H9 (cell line): Measurements from ENCODE around the gene LIN9. TPM values are rescaled to one million over a fixed set of nuclear protein-coding genes. Genes with fewer than 3 reads are reported as not detected.
A peak's percentile ranks its signal among the peaks of the same experiment; 100 is the strongest.

Experiments used
- DNase-seq: peaks from one replicate; pipeline ENCODE4 v3.0.0-alpha.2; 2017
- H2AFZ ChIP-seq: one replicate; pipeline ENCODE4 v1.6.1; 2013; ENCODE audit warnings: mild to moderate bottlenecking, low read length, control low read depth, moderate library complexity
- H2AK5ac ChIP-seq: 2 replicates; pipeline ENCODE4 v1.6.1; 2013; ENCODE audit warnings: low read length, control low read depth, mixed read lengths; ENCODE audit not compliant: insufficient read length
- H2BK120ac ChIP-seq: one replicate; pipeline ENCODE4 v1.6.1; 2013; ENCODE audit warnings: low read depth, mild to moderate bottlenecking, low read length, control low read depth, inconsistent platforms; ENCODE audit not compliant: poor library complexity, severe bottlenecking
- H2BK12ac ChIP-seq: 2 replicates; pipeline ENCODE4 v1.6.1; 2013; ENCODE audit warnings: low read length, control low read depth, mixed read lengths, low read depth; ENCODE audit not compliant: insufficient read length
- H2BK15ac ChIP-seq: 2 replicates; pipeline ENCODE4 v1.6.1; 2013; ENCODE audit warnings: low read depth, low read length, control low read depth
- H2BK20ac ChIP-seq: one replicate; pipeline ENCODE4 v1.6.1; 2013; ENCODE audit warnings: low read depth, mild to moderate bottlenecking, low read length, control low read depth, inconsistent platforms; ENCODE audit not compliant: poor library complexity, severe bottlenecking
- H2BK5ac ChIP-seq: 2 replicates; pipeline ENCODE4 v1.6.1; 2013; ENCODE audit warnings: low read length, control low read depth, mixed read lengths; ENCODE audit not compliant: insufficient read length
- H3K14ac ChIP-seq: 2 replicates; pipeline ENCODE4 v1.6.1; 2013; ENCODE audit warnings: low read length, control low read depth; ENCODE audit not compliant: insufficient read depth
- H3K18ac ChIP-seq: 2 replicates; pipeline ENCODE4 v1.6.1; 2013; ENCODE audit warnings: low read depth, mild to moderate bottlenecking, mixed read lengths, low read length, control low read depth; ENCODE audit not compliant: insufficient read length
- H3K23ac ChIP-seq: 2 replicates; pipeline ENCODE4 v1.6.1; 2013; ENCODE audit warnings: low read length, control low read depth, mixed read lengths, low read depth; ENCODE audit not compliant: insufficient read length
- H3K23me2 ChIP-seq: 2 replicates; pipeline ENCODE4 v1.6.1; 2013; ENCODE audit warnings: low read depth, mild to moderate bottlenecking, mixed read lengths, low read length, control low read depth; ENCODE audit not compliant: insufficient read length, poor library complexity, severe bottlenecking
- H3K27ac ChIP-seq: 2 replicates; pipeline ENCODE4 v1.5.1; 2013; ENCODE audit warnings: low read length, control low read depth, mixed read lengths, low read depth; ENCODE audit not compliant: insufficient read length
- H3K27me3 ChIP-seq: 2 replicates; pipeline ENCODE4 v1.6.1; 2013; ENCODE audit warnings: low read length, control low read depth, inconsistent platforms; ENCODE audit not compliant: insufficient read depth
- H3K4ac ChIP-seq: 2 replicates; pipeline ENCODE4 v1.6.1; 2013; ENCODE audit warnings: low read depth, mild to moderate bottlenecking, control low read depth, inconsistent platforms, low read length, moderate library complexity
- H3K4me1 ChIP-seq: 2 replicates; pipeline ENCODE4 v1.6.1; 2013; ENCODE audit warnings: low read length, control low read depth, inconsistent platforms; ENCODE audit not compliant: insufficient read depth
- H3K4me2 ChIP-seq: 2 replicates; pipeline ENCODE4 v1.6.1; 2013; ENCODE audit warnings: low read length, control low read depth, mixed read lengths; ENCODE audit not compliant: insufficient read length, insufficient read depth
- H3K56ac ChIP-seq: 2 replicates; pipeline ENCODE4 v1.6.1; 2013; ENCODE audit warnings: low read depth, mild to moderate bottlenecking, mixed read lengths, low read length, control low read depth; ENCODE audit not compliant: insufficient read length
- H3K79me1 ChIP-seq: 2 replicates; pipeline ENCODE4 v1.6.1; 2013; ENCODE audit warnings: low read depth, mild to moderate bottlenecking, moderate library complexity, low read length, control low read depth, inconsistent platforms; ENCODE audit not compliant: insufficient read depth, poor library complexity, severe bottlenecking
- H3K79me2 ChIP-seq: 2 replicates; pipeline ENCODE4 v1.6.1; 2013; ENCODE audit warnings: low read length, control low read depth, inconsistent platforms; ENCODE audit not compliant: insufficient read depth
- H3K9ac ChIP-seq: 2 replicates; pipeline ENCODE4 v1.6.1; 2013; ENCODE audit warnings: low read length, control low read depth, mixed read lengths; ENCODE audit not compliant: insufficient read length; ENCODE audit errors: extremely low read depth
- H3K9me3 ChIP-seq: one replicate; pipeline ENCODE4 v1.6.1; 2013; ENCODE audit warnings: low read depth, low read length, inconsistent platforms; ENCODE audit not compliant: control insufficient read depth
- H3T11ph ChIP-seq: one replicate; pipeline ENCODE4 v1.6.1; 2013; ENCODE audit warnings: mild to moderate bottlenecking, low read length, control low read depth, inconsistent platforms
- H4K20me1 ChIP-seq: one replicate; pipeline ENCODE4 v1.6.1; 2013; ENCODE audit not compliant: control insufficient read depth, insufficient read length, insufficient read depth
- H4K5ac ChIP-seq: 2 replicates; pipeline ENCODE4 v1.6.1; 2013; ENCODE audit warnings: low read depth, mild to moderate bottlenecking, mixed read lengths, low read length, control low read depth; ENCODE audit not compliant: insufficient read length
- H4K8ac ChIP-seq: replicated peaks from 2 replicates; pipeline ENCODE4 v1.6.1; 2013; ENCODE audit warnings: low read length, control low read depth, mixed read lengths, low read depth; ENCODE audit not compliant: insufficient read length
- H4K91ac ChIP-seq: 2 replicates; pipeline ENCODE4 v1.6.1; 2013; ENCODE audit warnings: low read depth, mild to moderate bottlenecking, moderate library complexity, mixed read lengths, low read length, control low read depth; ENCODE audit not compliant: insufficient read length
- H3K27ac Mint-ChIP-seq, 3 experiments: 2 replicates in 2 of 3; 3 replicates in 1 of 3; pipeline ENCODE4 v1.8.0; 2020 to 2021; ENCODE audit warnings: mixed read lengths in 3 of 3, mild to moderate bottlenecking in 1 of 3, moderate library complexity in 1 of 3
- H3K27me3 Mint-ChIP-seq: 2 replicates; pipeline ENCODE4 v1.8.0; 2021; ENCODE audit warnings: low read depth, mild to moderate bottlenecking, moderate library complexity, mixed read lengths
- H3K36me3 Mint-ChIP-seq, 3 experiments: 2 replicates in 2 of 3; 3 replicates in 1 of 3; pipeline ENCODE4 v1.8.0; 2020 to 2021; ENCODE audit warnings: low read depth in 3 of 3, mixed read lengths in 3 of 3; ENCODE audit not compliant: insufficient read depth in 1 of 3
- H3K4me1 Mint-ChIP-seq, 2 experiments: 2 replicates each; pipeline ENCODE4 v1.8.0; 2020; ENCODE audit warnings: mixed read lengths in 2 of 2
- H3K4me3 Mint-ChIP-seq, 2 experiments: 2 replicates in 1 of 2; 3 replicates in 1 of 2; pipeline ENCODE4 v1.8.0; 2020 to 2021; ENCODE audit warnings: mild to moderate bottlenecking in 2 of 2, mixed read lengths in 2 of 2, moderate library complexity in 1 of 2
- H3K9me3 Mint-ChIP-seq, 2 experiments: 2 replicates in 1 of 2; 3 replicates in 1 of 2; pipeline ENCODE4 v1.8.0; 2020; ENCODE audit warnings: mild to moderate bottlenecking in 2 of 2, mixed read lengths in 2 of 2, moderate library complexity in 1 of 2
- WGBS: extraction: QIAGEN DNeasy Blood & Tissue Kit; methylation state at CpG from one replicate; pipeline ENCODE4 v1.1.7; 2013; ENCODE audit warnings: missing lambda C conversion rate, low lambda C conversion rate, mixed read lengths; ENCODE audit not compliant: insufficient read length; ENCODE audit errors: extremely low coverage; 5-methylcytosine and 5-hydroxymethylcytosine counted together
- total RNA-seq: library from RNA; stranded (reverse); gene quantifications from 2 replicates; pipeline ENCODE4 v1.2.1, GENCODE V29; 2021
- TF ChIP-seq, protein P1 (sequence below): fragments of 200-600 bp; sonication (generic); conservative IDR thresholded peaks from 3 replicates; pipeline ENCODE4 v1.8.0; 2021; ENCODE audit warnings: antibody characterized with exemption, mild to moderate bottlenecking

Gene LIN9
- total RNA-seq, 1 experiment from 2014 or later = 9.5 TPM

DNA sequence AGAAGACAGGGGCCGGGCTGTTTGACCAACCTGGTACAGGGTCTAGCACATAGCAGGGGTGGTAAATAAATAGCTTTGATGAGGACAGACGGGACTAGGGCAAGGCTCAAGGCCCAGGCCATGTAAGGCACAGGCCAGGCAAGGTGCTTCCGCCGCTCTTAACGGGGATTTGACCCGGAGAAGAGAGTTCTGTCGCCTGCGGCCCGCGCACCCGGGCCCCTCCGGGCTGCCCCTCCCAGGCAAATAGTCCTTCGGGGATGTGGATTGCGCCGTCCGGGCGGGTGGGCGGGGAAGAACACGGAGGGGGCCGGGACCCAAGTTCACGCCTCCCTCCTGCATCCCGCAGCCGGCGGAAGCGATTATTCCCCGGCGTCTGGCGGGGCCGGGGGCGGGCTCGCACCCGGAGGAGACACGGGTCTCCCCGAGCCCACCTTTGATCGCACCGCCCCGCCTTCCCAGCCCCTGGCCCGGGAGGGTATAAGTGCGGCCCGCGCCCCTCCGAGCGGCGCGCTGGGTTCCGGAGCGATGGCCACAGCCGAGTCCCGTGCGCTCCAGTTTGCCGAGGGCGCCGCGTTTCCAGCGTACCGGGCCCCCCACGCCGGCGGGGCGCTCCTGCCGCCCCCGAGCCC, 85.7 kb downstream of the LIN9 start, which contains the start of gene MIXL1:
MIXL1 (plus strand) TSS at position 508 of the 629 bp plus-strand sequence; CDS start at position 526, 18 bp downstream.
- Histone ChIP-seq H2BK5ac (no peak within 1 kb of the TSS), H2BK12ac (no peak within 1 kb of the TSS), H3K23ac (no peak within 1 kb of the TSS), H2AK5ac (no peak within 1 kb of the TSS), H2BK15ac (no peak within 1 kb of the TSS), H3K56ac (no peak within 1 kb of the TSS), H3K27me3 (no peaks in the 10 kb centered on the region; the same call in 1 of the 2 replicates), H3K27ac (no peak within 1 kb of the TSS), H3K4me2 (peak within 1 kb of the TSS; percentile 62), H4K8ac (no peak within 1 kb of the TSS), H3T11ph (no peak within 1 kb of the TSS), H4K20me1 (no peaks in the 10 kb centered on the region), H3K23me2 (peaks cover 3% of the 10 kb centered on the region), H4K5ac (no peak within 1 kb of the TSS), H3K14ac (no peak within 1 kb of the TSS), H3K9me3 (no peaks in the 10 kb centered on the region), H3K4ac (no peak within 1 kb of the TSS), H3K9ac (peak within 1 kb of the TSS; percentile 4), H3K79me2 (no peaks in the 10 kb centered on the region), H3K4me1 (no peaks in the 10 kb centered on the region), H2AFZ (no peak within 1 kb of the TSS), H3K79me1 (no peaks in the 10 kb centered on the region), H3K18ac (no peak within 1 kb of the TSS), H2BK120ac (no peak within 1 kb of the TSS), H2BK20ac (no peak within 1 kb of the TSS), H4K91ac (no peak within 1 kb of the TSS)
- peak; percentile 66 for DNase-seq
- WGBS = no CpG with 5 or more reads among the region's 62 CpGs
- H3K36me3 Mint-ChIP-seq = peaks cover 0 to 5% (median 0%) of the 10 kb centered on the region in 3 experiments; a peak in 2 of 7 replicates
- no peak within 1 kb of the TSS for H3K27ac Mint-ChIP-seq
- H3K27me3 Mint-ChIP-seq = peaks cover 31% of the 10 kb centered on the region
- H3K4me1 Mint-ChIP-seq = peaks cover 14 to 18% of the 10 kb centered on the region in 2 experiments
- H3K9me3 Mint-ChIP-seq = no peaks in the 10 kb centered on the region; a peak in 1 of 5 replicates
- H3K4me3 Mint-ChIP-seq = peak within 1 kb of the TSS; percentile 77 to 84
- TF ChIP-seq, protein P1, sequence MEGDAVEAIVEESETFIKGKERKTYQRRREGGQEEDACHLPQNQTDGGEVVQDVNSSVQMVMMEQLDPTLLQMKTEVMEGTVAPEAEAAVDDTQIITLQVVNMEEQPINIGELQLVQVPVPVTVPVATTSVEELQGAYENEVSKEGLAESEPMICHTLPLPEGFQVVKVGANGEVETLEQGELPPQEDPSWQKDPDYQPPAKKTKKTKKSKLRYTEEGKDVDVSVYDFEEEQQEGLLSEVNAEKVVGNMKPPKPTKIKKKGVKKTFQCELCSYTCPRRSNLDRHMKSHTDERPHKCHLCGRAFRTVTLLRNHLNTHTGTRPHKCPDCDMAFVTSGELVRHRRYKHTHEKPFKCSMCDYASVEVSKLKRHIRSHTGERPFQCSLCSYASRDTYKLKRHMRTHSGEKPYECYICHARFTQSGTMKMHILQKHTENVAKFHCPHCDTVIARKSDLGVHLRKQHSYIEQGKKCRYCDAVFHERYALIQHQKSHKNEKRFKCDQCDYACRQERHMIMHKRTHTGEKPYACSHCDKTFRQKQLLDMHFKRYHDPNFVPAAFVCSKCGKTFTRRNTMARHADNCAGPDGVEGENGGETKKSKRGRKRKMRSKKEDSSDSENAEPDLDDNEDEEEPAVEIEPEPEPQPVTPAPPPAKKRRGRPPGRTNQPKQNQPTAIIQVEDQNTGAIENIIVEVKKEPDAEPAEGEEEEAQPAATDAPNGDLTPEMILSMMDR = no peak
